SU-DHL-6 (cell line): ENCODE measurements around the gene TOP1.

Experiments
- CTCF ChIP-seq: fragments of 200-600 bp; sonication (generic); IDR thresholded peaks from one replicate; pipeline ENCODE4 v1.5.1; 2017; ENCODE audit warnings: antibody characterized with exemption, mild to moderate bottlenecking, low read length, moderate library complexity; ENCODE audit not compliant: insufficient read depth, poor library complexity, severe bottlenecking
- EZH2phosphoT487 ChIP-seq: fragments of 200-600 bp; sonication (generic), shearing (Covaris generic); conservative IDR thresholded peaks from 2 replicates; pipeline ENCODE4 v1.6.1; 2018; ENCODE audit warnings: mild to moderate bottlenecking, antibody characterized with exemption, low read length, moderate library complexity, mixed read lengths

DNA sequence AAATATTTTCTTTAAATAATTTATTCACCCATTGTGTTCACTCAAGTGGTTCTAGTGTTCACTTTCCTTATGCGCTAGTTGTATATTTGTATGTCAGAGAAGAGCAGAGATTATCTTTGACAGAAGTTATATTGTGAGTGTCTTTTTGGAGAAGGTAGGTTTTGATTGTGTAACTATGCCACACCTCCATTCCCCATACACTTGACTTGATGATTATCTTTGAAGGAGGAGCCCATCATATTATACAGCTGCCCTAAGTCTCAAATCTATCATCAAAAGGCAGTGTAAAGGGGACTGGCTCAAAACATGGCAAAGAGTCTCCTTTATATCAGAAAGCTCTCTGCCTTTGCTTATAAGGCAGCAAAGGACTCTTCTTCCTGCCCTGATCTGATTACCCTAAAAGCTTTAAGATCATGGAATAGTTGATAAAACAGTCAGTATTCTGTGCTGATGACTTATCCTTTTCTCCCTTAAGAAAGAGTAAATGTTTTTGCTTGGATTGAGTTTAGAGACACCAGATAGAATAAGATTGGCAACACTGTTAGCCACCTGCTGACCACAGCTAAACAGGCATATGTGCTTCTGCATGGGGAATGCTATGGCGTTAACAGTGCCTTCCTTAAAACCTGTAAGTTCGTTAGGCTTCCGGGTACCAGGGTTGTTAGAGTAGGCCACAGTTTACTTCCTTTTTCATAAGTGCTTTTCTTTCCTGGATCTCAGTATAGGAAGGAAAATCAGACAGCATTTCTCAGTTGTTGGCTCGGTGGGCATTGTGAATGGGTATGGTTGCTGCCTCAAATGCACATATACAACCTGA is 22.6 kb downstream of the TOP1 start:
- no peak for TF ChIP-seq CTCF
- no peak for TF ChIP-seq EZH2phosphoT487
